Liver (tissue), 9 donors: ENCODE results near the gene TEX44. TPM values are rescaled to one million over a fixed set of nuclear protein-coding genes. Genes with fewer than 3 reads are reported as not detected.

Experiments used
- DNase-seq: peaks from one replicate; pipeline ENCODE4 v3.0.0-alpha.2; 2017; ENCODE audit warnings: low spot score
- H3K27ac ChIP-seq, 2 donors: one replicate each; pipeline ENCODE4 v1.7.0; 2013; ENCODE audit warnings: inconsistent platforms in 2 of 2, low read length in 2 of 2, control low read depth in 1 of 2, low read depth in 1 of 2, mild to moderate bottlenecking in 1 of 2
- H3K27me3 ChIP-seq, 4 donors: one replicate each; pipeline versions ENCODE4 v1.6.1 to v1.7.0; 2013; ENCODE audit warnings: low read length in 3 of 4, inconsistent platforms in 1 of 4, mild to moderate bottlenecking in 1 of 4, moderate library complexity in 1 of 4; ENCODE audit not compliant: control insufficient read depth in 4 of 4, insufficient read depth in 4 of 4
- H3K36me3 ChIP-seq, 4 donors: one replicate each; pipeline versions ENCODE4 v1.6.1 to v1.7.0; 2013; ENCODE audit warnings: low read length in 3 of 4, mild to moderate bottlenecking in 3 of 4, low read depth in 1 of 4, moderate library complexity in 1 of 4; ENCODE audit not compliant: control insufficient read depth in 4 of 4, insufficient read depth in 3 of 4
- H3K4me1 ChIP-seq, 4 donors: one replicate each; pipeline versions ENCODE4 v1.6.1 to v1.7.0; 2013; ENCODE audit warnings: low read length in 3 of 4, mild to moderate bottlenecking in 3 of 4, moderate library complexity in 1 of 4; ENCODE audit not compliant: control insufficient read depth in 4 of 4, insufficient read depth in 4 of 4
- H3K4me3 ChIP-seq, 3 donors: one replicate each; pipeline versions ENCODE4 v1.6.1 to v1.7.0; 2013; ENCODE audit warnings: low read length in 3 of 3, control low read depth in 1 of 3, low read depth in 1 of 3, mild to moderate bottlenecking in 1 of 3
- H3K9ac ChIP-seq, 2 donors: one replicate each; pipeline ENCODE4 v1.7.0; 2013; ENCODE audit warnings: low read length in 2 of 2, mild to moderate bottlenecking in 2 of 2, moderate library complexity in 2 of 2, control low read depth in 1 of 2, low read depth in 1 of 2
- H3K9me3 ChIP-seq, 4 donors: one replicate each; pipeline versions ENCODE4 v1.6.1 to v1.7.0; 2013; ENCODE audit warnings: low read length in 3 of 4; ENCODE audit not compliant: control insufficient read depth in 4 of 4
- EGR1 ChIP-seq, 2 donors: IDR thresholded peaks; 2 replicates each; pipeline ENCODE4 v1.6.1; 2016 to 2018; ENCODE audit warnings: antibody characterized with exemption in 2 of 2, low read depth in 2 of 2
- FOXA1 ChIP-seq: IDR thresholded peaks from 2 replicates; pipeline ENCODE4 v1.6.1; 2016; ENCODE audit warnings: antibody characterized with exemption
- FOXA2 ChIP-seq: IDR thresholded peaks from 2 replicates; pipeline ENCODE4 v1.6.1; 2016; ENCODE audit warnings: antibody characterized with exemption
- GABPA ChIP-seq, 2 donors: IDR thresholded peaks in 1 of 2; conservative IDR thresholded peaks in 1 of 2; 2 replicates each; pipeline ENCODE4 v1.6.1; 2016; ENCODE audit warnings: antibody characterized with exemption in 2 of 2, mild to moderate bottlenecking in 1 of 2, moderate library complexity in 1 of 2
- HNF4A ChIP-seq, 2 donors: conservative IDR thresholded peaks; 2 replicates each; pipeline ENCODE4 v1.6.1; 2016; ENCODE audit warnings: antibody characterized with exemption in 2 of 2, mild to moderate bottlenecking in 2 of 2
- HNF4G ChIP-seq: IDR thresholded peaks from 2 replicates; pipeline ENCODE4 v1.6.1; 2016; ENCODE audit warnings: antibody characterized with exemption
- JUND ChIP-seq, 2 donors: IDR thresholded peaks; 2 replicates each; pipeline ENCODE4 v1.6.1; 2016; ENCODE audit warnings: antibody characterized with exemption in 2 of 2
- NR2F2 ChIP-seq: IDR thresholded peaks from 2 replicates; pipeline ENCODE4 v1.6.1; 2016; ENCODE audit warnings: antibody characterized with exemption
- RAD21 ChIP-seq, 2 donors: IDR thresholded peaks; 2 replicates each; pipeline ENCODE4 v1.6.1; 2016; ENCODE audit warnings: antibody characterized with exemption in 2 of 2, mild to moderate bottlenecking in 2 of 2
- REST ChIP-seq: IDR thresholded peaks from 2 replicates; pipeline ENCODE4 v1.6.1; 2016; ENCODE audit warnings: antibody characterized with exemption, mild to moderate bottlenecking
- RXRA ChIP-seq, 2 donors: IDR thresholded peaks; 2 replicates each; pipeline ENCODE4 v1.6.1; 2017 to 2018; ENCODE audit warnings: antibody characterized with exemption in 2 of 2, mild to moderate bottlenecking in 1 of 2
- SP1 ChIP-seq: IDR thresholded peaks from 2 replicates; pipeline ENCODE4 v1.6.1; 2018; ENCODE audit warnings: antibody characterized with exemption, mild to moderate bottlenecking
- TAF1 ChIP-seq: conservative IDR thresholded peaks from 2 replicates; pipeline ENCODE4 v1.6.1; 2016; ENCODE audit warnings: antibody characterized with exemption, mild to moderate bottlenecking
- YY1 ChIP-seq: IDR thresholded peaks from 2 replicates; pipeline ENCODE4 v1.6.1; 2016; ENCODE audit warnings: antibody characterized with exemption, mild to moderate bottlenecking
- WGBS: extraction: QIAGEN DNeasy Blood & Tissue Kit; methylation state at CpG from one replicate; pipeline ENCODE4 v1.1.7; 2013; 5-methylcytosine and 5-hydroxymethylcytosine counted together
- polyA plus RNA-seq, 2 donors: library from polyadenylated mRNA; stranded (reverse) in 1 of 2; unstranded in 1 of 2; fragments of 200-250 nt in 1 of 2; fragments of >200 nt in 1 of 2; fragmentation: Nextera tagmentation in 1 of 2; extraction: Ambion mirVana in 1 of 2; gene quantifications; one replicate each; pipeline versions ENCODE4 v1.2.1 to v1.2.3, GENCODE V29; 2013 to 2015
- total RNA-seq, 2 donors: library from RNA; depleted of rRNA; stranded (reverse); fragments of >200 nt; gene quantifications; one replicate each; pipeline ENCODE4 v1.2.3, GENCODE V29; 2014
- TF ChIP-seq, protein P1 (sequence below): IDR thresholded peaks from 2 replicates; pipeline ENCODE4 v1.6.1; 2016; ENCODE audit warnings: antibody characterized with exemption
- TF ChIP-seq, protein P2 (sequence below): fragments of 150-350 bp; IDR thresholded peaks from 2 replicates; pipeline ENCODE4 v1.5.1; 2017; ENCODE audit warnings: improper control_type of control experiment, low read depth, low read length; ENCODE audit not compliant: missing input control
- TF ChIP-seq, protein P3 (sequence below): IDR thresholded peaks from 2 replicates; pipeline ENCODE4 v1.6.1; 2016; ENCODE audit warnings: antibody characterized with exemption
- donor health status: healthy.
- donor health status: healthy.
- donor health status: healthy.
- donor health status: healthy.
- donor health status: healthy.

The TEX44 gene
- total and polyA plus RNA-seq, 4 donors: not detected

DNA sequence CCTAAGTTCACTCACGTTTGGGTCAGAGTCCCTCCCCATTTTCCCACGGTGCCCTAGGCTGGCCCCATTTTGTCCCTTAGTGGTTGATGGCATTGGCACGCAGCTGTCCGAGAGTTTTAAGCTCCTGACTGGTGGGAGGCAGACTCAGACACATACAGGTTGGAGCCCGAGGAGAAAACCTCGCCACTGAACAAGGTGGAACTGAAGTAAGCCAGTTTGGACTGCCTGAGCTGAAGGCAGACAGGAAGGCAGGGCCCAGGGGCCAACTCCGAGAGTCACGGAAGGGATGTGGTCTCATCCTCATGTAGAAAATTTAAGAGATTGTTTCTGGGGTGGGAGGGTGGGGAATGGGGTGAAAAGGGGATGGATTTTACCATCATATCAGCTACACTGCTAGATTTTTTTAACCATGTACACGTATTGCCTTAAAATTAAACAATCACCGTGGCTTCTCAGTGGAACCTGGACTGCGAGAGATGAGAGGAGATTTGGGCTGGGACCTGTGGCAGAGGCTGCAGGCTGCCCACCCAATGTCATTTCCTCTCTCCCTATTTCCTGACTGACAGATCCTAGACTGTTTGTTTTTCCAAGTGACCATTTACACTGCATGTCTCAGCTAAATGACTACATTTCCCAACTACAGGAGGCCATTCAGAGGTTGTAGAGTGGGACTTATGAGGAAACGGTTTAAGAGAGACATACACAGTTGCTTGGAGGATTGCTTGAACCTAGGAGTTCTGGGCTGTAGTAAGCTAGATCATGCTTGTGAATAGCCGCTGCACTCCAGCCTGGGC lies 43.0 kb upstream of the TEX44 start:
- 83% methylated on average over 13 of the region's 13 CpGs for WGBS
- Histone ChIP-seq H3K4me3 (no peak overlapping the region), H3K27ac (no peak overlapping the region), H3K36me3 (no peaks in the 10 kb centered on the region), H3K4me1 (peaks cover 0 to 6% (median 0%) of the 10 kb centered on the region in 4 donors), H3K9ac (no peak overlapping the region), H3K9me3 (no peaks in the 10 kb centered on the region), H3K27me3 (no peaks in the 10 kb centered on the region)
- TF ChIP-seq HNF4G (no peak), GABPA (IDR thresholded peaks at IDR 0.05 in 1 of 2, conservative IDR thresholded peaks at IDR 0.05 in 1 of 2) (no peak), NR2F2 (no peak), FOXA2 (no peak), YY1 (no peak), RXRA (IDR thresholded peaks at IDR 0.05) (no peak), SP1 (no peak)
- TF ChIP-seq, protein P1, sequence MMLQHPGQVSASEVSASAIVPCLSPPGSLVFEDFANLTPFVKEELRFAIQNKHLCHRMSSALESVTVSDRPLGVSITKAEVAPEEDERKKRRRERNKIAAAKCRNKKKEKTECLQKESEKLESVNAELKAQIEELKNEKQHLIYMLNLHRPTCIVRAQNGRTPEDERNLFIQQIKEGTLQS: no peak
- DNase-seq: no peak

DNA sequence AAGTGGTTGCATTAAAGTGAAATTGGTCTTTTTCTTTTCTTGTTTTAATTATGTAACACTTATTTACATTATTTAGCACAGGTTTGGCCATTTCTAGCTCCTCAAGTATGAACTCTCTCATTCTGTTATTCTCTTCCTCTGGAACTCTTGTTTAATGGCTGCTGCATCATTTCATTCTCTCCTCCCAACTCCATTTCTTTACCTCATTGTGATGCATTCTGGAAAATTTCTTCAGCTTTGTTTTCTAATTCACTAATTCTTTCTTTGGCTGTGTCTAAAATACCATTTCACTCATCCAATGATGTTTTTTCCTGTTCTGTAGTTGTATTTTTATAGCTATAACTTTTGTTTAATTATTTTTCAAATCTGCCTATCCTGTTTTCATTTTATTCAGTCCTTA lies 39.9 kb upstream of the TEX44 start:
- H3K9ac ChIP-seq: no peak overlapping the region
- H3K4me3 ChIP-seq: no peak overlapping the region
- TF ChIP-seq NR2F2 (no peak), REST (no peak)
- no peaks in the 10 kb centered on the region for H3K36me3 ChIP-seq
- no peak overlapping the region for H3K27ac ChIP-seq
- peaks cover 0 to 6% (median 0%) of the 10 kb centered on the region in 4 donors for H3K4me1 ChIP-seq
- DNase-seq: no peak
- H3K27me3 ChIP-seq: no peaks in the 10 kb centered on the region
- H3K9me3 ChIP-seq: no peaks in the 10 kb centered on the region

- DNase-seq: no peak
- peak overlapping the region; percentile 30 to 67 for H3K27ac ChIP-seq
- no peak overlapping the region for H3K4me3 ChIP-seq
- no peaks in the 10 kb centered on the region for H3K36me3 ChIP-seq
- no peaks in the 10 kb centered on the region for H3K27me3 ChIP-seq
- peaks cover 0 to 6% (median 0%) of the 10 kb centered on the region in 4 donors for H3K4me1 ChIP-seq
- H3K9me3 ChIP-seq: no peaks in the 10 kb centered on the region
- H3K9ac ChIP-seq: no peak overlapping the region
- 58% methylated on average over 8 of the region's 8 CpGs for WGBS
- TF ChIP-seq JUND (IDR thresholded peaks at IDR 0.05) (no peak), GABPA (IDR thresholded peaks at IDR 0.05 in 1 of 2, conservative IDR thresholded peaks at IDR 0.05 in 1 of 2) (no peak), HNF4A (conservative IDR thresholded peaks at IDR 0.05) (no peak), RAD21 (IDR thresholded peaks at IDR 0.05) (no peak), HNF4G (no peak), REST (no peak), YY1 (no peak), SP1 (no peak), FOXA1 (no peak), NR2F2 (no peak), TAF1 (no peak), FOXA2 (no peak), EGR1 (IDR thresholded peaks at IDR 0.05; ENCODE audit: low read depth in 2 of 2) (no peak), RXRA (IDR thresholded peaks at IDR 0.05) (no peak)
- TF ChIP-seq, protein P2, sequence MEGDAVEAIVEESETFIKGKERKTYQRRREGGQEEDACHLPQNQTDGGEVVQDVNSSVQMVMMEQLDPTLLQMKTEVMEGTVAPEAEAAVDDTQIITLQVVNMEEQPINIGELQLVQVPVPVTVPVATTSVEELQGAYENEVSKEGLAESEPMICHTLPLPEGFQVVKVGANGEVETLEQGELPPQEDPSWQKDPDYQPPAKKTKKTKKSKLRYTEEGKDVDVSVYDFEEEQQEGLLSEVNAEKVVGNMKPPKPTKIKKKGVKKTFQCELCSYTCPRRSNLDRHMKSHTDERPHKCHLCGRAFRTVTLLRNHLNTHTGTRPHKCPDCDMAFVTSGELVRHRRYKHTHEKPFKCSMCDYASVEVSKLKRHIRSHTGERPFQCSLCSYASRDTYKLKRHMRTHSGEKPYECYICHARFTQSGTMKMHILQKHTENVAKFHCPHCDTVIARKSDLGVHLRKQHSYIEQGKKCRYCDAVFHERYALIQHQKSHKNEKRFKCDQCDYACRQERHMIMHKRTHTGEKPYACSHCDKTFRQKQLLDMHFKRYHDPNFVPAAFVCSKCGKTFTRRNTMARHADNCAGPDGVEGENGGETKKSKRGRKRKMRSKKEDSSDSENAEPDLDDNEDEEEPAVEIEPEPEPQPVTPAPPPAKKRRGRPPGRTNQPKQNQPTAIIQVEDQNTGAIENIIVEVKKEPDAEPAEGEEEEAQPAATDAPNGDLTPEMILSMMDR: no peak
- TF ChIP-seq, protein P1: no peak
- TF ChIP-seq, protein P3, sequence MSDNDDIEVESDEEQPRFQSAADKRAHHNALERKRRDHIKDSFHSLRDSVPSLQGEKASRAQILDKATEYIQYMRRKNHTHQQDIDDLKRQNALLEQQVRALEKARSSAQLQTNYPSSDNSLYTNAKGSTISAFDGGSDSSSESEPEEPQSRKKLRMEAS: no peak
These were observed 38.3 kb upstream of the TEX44 start for GRCh38 chr2:231554327-231554726.
